Adrenal gland (tissue), 12 donors: Measurements from ENCODE around the gene ATP11B. TPM values are rescaled to one million over a fixed set of nuclear protein-coding genes. Genes with fewer than 3 reads are reported as not detected.

Experiments used
- DNase-seq, 7 donors: peaks; one replicate each; pipeline ENCODE4 v3.0.0-alpha.2; 2019 to 2020
- H3K27ac ChIP-seq, 5 donors: fragments of 200-600 bp; sonication (generic) in 4 of 5; 1 replicate in 3 of 5; 2 replicates in 2 of 5; pipeline versions ENCODE4 v1.5.1 to v1.8.0; 2016 to 2020; ENCODE audit warnings: mild to moderate bottlenecking in 1 of 5
- H3K27me3 ChIP-seq: fragments of 200-600 bp; 2 replicates; pipeline ENCODE4 v1.8.0; 2021
- H3K36me3 ChIP-seq, 2 donors: fragments of 200-600 bp; replicated peaks in 1 of 2; 1 replicate in 1 of 2; 2 replicates in 1 of 2; pipeline versions ENCODE4 v1.5.1 to v1.8.0; 2018 to 2022
- H3K4me1 ChIP-seq, 2 donors: fragments of 200-600 bp; replicated peaks in 1 of 2; 1 replicate in 1 of 2; 2 replicates in 1 of 2; pipeline versions ENCODE4 v1.5.1 to v1.8.0; 2018 to 2021
- H3K4me3 ChIP-seq, 4 donors: fragments of 200-600 bp; sonication (generic) in 3 of 4; one replicate each; pipeline ENCODE4 v1.5.1; 2016 to 2018
- H3K9me3 ChIP-seq, 3 donors: fragments of 200-600 bp; sonication (generic) in 1 of 3; replicated peaks in 1 of 3; 1 replicate in 2 of 3; 2 replicates in 1 of 3; pipeline versions ENCODE4 v1.5.1 to v1.8.0; 2016 to 2021
- CTCF ChIP-seq, 6 experiments: fragments of 450-650 bp in 4 of 6; fragments of 200-600 bp in 2 of 6; sonication (generic) in 1 of 6; IDR thresholded peaks; 1 replicate in 5 of 6; 2 replicates in 1 of 6; pipeline versions ENCODE4 v1.5.1 to v1.8.0; 2016 to 2021; ENCODE audit warnings: antibody characterized with exemption in 6 of 6, mild to moderate bottlenecking in 2 of 6, moderate library complexity in 1 of 6
- POLR2A ChIP-seq, 2 donors: fragments of 450-650 bp; IDR thresholded peaks; one replicate each; pipeline ENCODE4 v1.6.1; 2017; ENCODE audit warnings: antibody characterized with exemption in 2 of 2, mild to moderate bottlenecking in 2 of 2, moderate library complexity in 1 of 2
- WGBS, 4 donors: extraction: QIAGEN DNeasy Blood & Tissue Kit in 2 of 4; methylation state at CpG; one replicate each; pipeline versions ENCODE4 v1.1.5 to v1.1.7; 2013 to 2017; 5-methylcytosine and 5-hydroxymethylcytosine counted together
- intact Hi-C, 2 donors: fragments of 100-400 bp; cut with DNase I; formaldehyde crosslinking; loops; one replicate each; pipeline versions ENCODE4 v1.14.1 to v1.15.0; 2022 to 2023
- polyA plus RNA-seq, 3 donors: library from polyadenylated mRNA; stranded (reverse); fragments of 200-250 nt in 2 of 3; fragments of 350-450 nt in 1 of 3; fragmentation: Illumina TruSeq in 1 of 3; extraction: RNeasy Lipid Tissue Mini Kit (QIAGEN cat#74804) in 1 of 3; gene quantifications; one replicate each; pipeline ENCODE4 v1.2.3, GENCODE V29; 2013 to 2014
- total RNA-seq, 9 donors: library from RNA; depleted of rRNA in 4 of 9; stranded (reverse); fragments of >200 nt in 4 of 9; fragments of 120-200 nt in 1 of 9; fragmentation: NEBNext Ultra II Directional in 1 of 9; extraction: Animal tissue kit (Norgen Biotek cat#: 25700) in 1 of 9; gene quantifications; one replicate each; pipeline versions ENCODE4 v1.1.0 to v1.2.4, GENCODE V29; 2013 to 2023
- donor health status: healthy with polysubstance abuse.
- donor health status: Bipolar disorder and iron deficiency.
- donor health status: DM: yes; HTN: yes; CAD: no.
- donor health status: DM: no; HTN: no; CAD: no.
- donor health status: DM: no; HTN: no; CAD: no.
- donor health status: DM: yes; HTN: yes; CAD: no.

ATP11B gene
- total and polyA plus RNA-seq, 12 donors = 2.9 to 45.1 (median 29.9) TPM

GRCh38 chr3:182970811-182971418 lies 177.6 kb downstream of the ATP11B start:
- H3K9me3 ChIP-seq = no peaks in the 10 kb centered on the region
- no peak overlapping the region for H3K4me3 ChIP-seq
- TF ChIP-seq POLR2A (IDR thresholded peaks at IDR 0.05) (no peak), CTCF (IDR thresholded peaks at IDR 0.05) (no peak)
- WGBS, 4 donors = 85 to 89% (median 87%) methylated on average over 3 of the region's 3 CpGs
- H3K36me3 ChIP-seq = no peaks in the 10 kb centered on the region
- no peak overlapping the region for H3K27ac ChIP-seq
- intact Hi-C loops = no loop called here
- H3K4me1 ChIP-seq = peaks cover 14 to 28% of the 10 kb centered on the region in 2 donors
- no peak for DNase-seq
- no peaks in the 10 kb centered on the region for H3K27me3 ChIP-seq

Other genes with a start within 250 kb of the ATP11B start
- gene DCUN1D1, start 187.0 kb downstream of the ATP11B start, total RNA-seq = 10 to 100 TPM; 12.7 to 51.9 (median 36.0) TPM
- 10 to 100 TPM in 1 of 3 donors, 1 to 10 TPM in 2; 5.5 to 37.7 (median 7.9) TPM for gene DCUN1D1, start 187.0 kb downstream of the ATP11B start, polyA plus RNA-seq